Ectodermal cell (in vitro differentiated cells): ENCODE results near the gene AP1S2. TPM values are rescaled to one million over a fixed set of nuclear protein-coding genes. Genes with fewer than 3 reads are reported as not detected.
"Not testable (repeated sequence)": the region's sequence is repeated elsewhere in the genome, so short reads cannot be mapped to it uniquely, and the experiment has no call there.

Experiments used
- H3K27ac ChIP-seq: 2 replicates; pipeline ENCODE4 v1.7.0; 2013; ENCODE audit warnings: mild to moderate bottlenecking, low read depth, low read length; ENCODE audit not compliant: insufficient read depth, poor library complexity, severe bottlenecking
- H3K27me3 ChIP-seq: 2 replicates; pipeline ENCODE4 v1.7.0; 2013; ENCODE audit warnings: mild to moderate bottlenecking, low read length; ENCODE audit not compliant: insufficient read depth, control insufficient read depth, poor library complexity, severe bottlenecking
- H3K36me3 ChIP-seq: one replicate; pipeline ENCODE4 v1.7.0; 2013; ENCODE audit warnings: low read length; ENCODE audit not compliant: control insufficient read depth, insufficient read depth
- H3K4me1 ChIP-seq: one replicate; pipeline ENCODE4 v1.7.0; 2013; ENCODE audit warnings: low read length; ENCODE audit not compliant: control insufficient read depth, insufficient read depth
- H3K4me3 ChIP-seq: 2 replicates; pipeline ENCODE4 v1.7.0; 2013; ENCODE audit warnings: low read depth, low read length, control low read depth; ENCODE audit not compliant: insufficient read depth
- H3K9me3 ChIP-seq: 2 replicates; pipeline ENCODE4 v1.7.0; 2013; ENCODE audit warnings: mild to moderate bottlenecking, low read length, moderate library complexity; ENCODE audit not compliant: control insufficient read depth
- WGBS, 2 experiments: methylation state at CpG; one replicate each; pipeline ENCODE4 v1.1.7; 2013; ENCODE audit warnings: missing lambda C conversion rate in 2 of 2; 5-methylcytosine and 5-hydroxymethylcytosine counted together
- polyA plus RNA-seq, 4 experiments: library from polyadenylated mRNA; stranded (reverse); fragments of 50-300 nt; gene quantifications; one replicate each; pipeline ENCODE4 v1.2.3, GENCODE V29; 2013

Gene AP1S2
- 154 TPM for polyA plus RNA-seq (2013, experiment 1 of 4)
- 178 TPM for polyA plus RNA-seq (2013, experiment 2 of 4)
- polyA plus RNA-seq (2013, experiment 3 of 4), result 136 TPM
- polyA plus RNA-seq (2013, experiment 4 of 4), result 160 TPM

- WGBS, 2 experiments, result 0% methylated on average over 85 of the region's 85 CpGs
Measured at GRCh38 chrX:15854712-15855567, at the start of gene AP1S2. TSS of gene AP1S2 (minus strand) at chrX:15854813. CDS start at chrX:15852524, 2,289 bp downstream.

GRCh38 chrX:15903186-15903681, 48.6 kb upstream of the AP1S2 start:
- Histone ChIP-seq H3K4me1 (no peaks in the 10 kb centered on the region), H3K36me3 (no peaks in the 10 kb centered on the region)
- WGBS, 2 experiments, result 83 to 91% methylated on average over 3 to 5 of the region's 5 CpGs

More at GRCh38 chrX:15854712-15855567, at the start of gene AP1S2:
- H3K4me1 ChIP-seq, result no peaks in the 10 kb centered on the region
- peak within 1 kb of the TSS; percentile 66 for H3K4me3 ChIP-seq
- no peaks in the 10 kb centered on the region for H3K27me3 ChIP-seq
- peak within 1 kb of the TSS; percentile 74 for H3K27ac ChIP-seq
- H3K9me3 ChIP-seq, result no peaks in the 10 kb centered on the region
- no peaks in the 10 kb centered on the region for H3K36me3 ChIP-seq

GRCh38 chrX:15895334-15895733, 40.7 kb upstream of the AP1S2 start:
- no peaks in the 10 kb centered on the region for H3K4me1 ChIP-seq
- no peak overlapping the region for H3K4me3 ChIP-seq
- no peaks in the 10 kb centered on the region for H3K27me3 ChIP-seq
- no peaks in the 10 kb centered on the region for H3K36me3 ChIP-seq
- 92 to 94% methylated on average over 4 of the region's 4 CpGs for WGBS, 2 experiments
- H3K27ac ChIP-seq, result no peak overlapping the region
- no peaks in the 10 kb centered on the region for H3K9me3 ChIP-seq

More at GRCh38 chrX:15903186-15903681, 48.6 kb upstream of the AP1S2 start:
- H3K9me3 ChIP-seq, result no peaks in the 10 kb centered on the region
- no peak overlapping the region for H3K27ac ChIP-seq
- H3K4me3 ChIP-seq, result no peak overlapping the region
- H3K27me3 ChIP-seq, result no peaks in the 10 kb centered on the region

- H3K4me3 ChIP-seq, result no peak overlapping the region
- H3K9me3 ChIP-seq, result no peaks in the 10 kb centered on the region
- H3K27ac ChIP-seq, result no peak overlapping the region
- no peaks in the 10 kb centered on the region for H3K4me1 ChIP-seq
- no peaks in the 10 kb centered on the region for H3K27me3 ChIP-seq
- WGBS, 2 experiments, result 82 to 89% methylated on average over 2 to 3 of the region's 3 CpGs
- H3K36me3 ChIP-seq, result no peaks in the 10 kb centered on the region
Measured at GRCh38 chrX:15894724-15895123, 40.1 kb upstream of the AP1S2 start.

- 100% methylated on average over 2 of the region's 2 CpGs; no CpG with 5 or more reads in 1 of the 2 experiments for WGBS, 2 experiments
- Histone ChIP-seq H3K36me3 (no peaks in the 10 kb centered on the region), H3K27me3 (no peaks in the 10 kb centered on the region), H3K4me3 (no peak overlapping the region), H3K27ac (no peak overlapping the region), H3K4me1 (no peaks in the 10 kb centered on the region), H3K9me3 (no peaks in the 10 kb centered on the region)
Measured at GRCh38 chrX:15890463-15890862, 35.9 kb upstream of the AP1S2 start.

GRCh38 chrX:15888062-15888461, 33.4 kb upstream of the AP1S2 start:
- Histone ChIP-seq H3K4me1 (no peaks in the 10 kb centered on the region), H3K4me3 (no peak overlapping the region), H3K27me3 (no peaks in the 10 kb centered on the region), H3K36me3 (no peaks in the 10 kb centered on the region), H3K9me3 (no peaks in the 10 kb centered on the region), H3K27ac (no peak overlapping the region)
- WGBS, 2 experiments, result 81 to 89% methylated on average over 5 of the region's 5 CpGs

- 96% methylated on average over 3 of the region's 3 CpGs for WGBS, 2 experiments
- no peaks in the 10 kb centered on the region for H3K4me1 ChIP-seq
- no peaks in the 10 kb centered on the region for H3K9me3 ChIP-seq
- no peak overlapping the region for H3K4me3 ChIP-seq
- H3K36me3 ChIP-seq, result no peaks in the 10 kb centered on the region
- H3K27ac ChIP-seq, result no peak overlapping the region
- no peaks in the 10 kb centered on the region for H3K27me3 ChIP-seq
Measured at GRCh38 chrX:15883540-15883863, 28.9 kb upstream of the AP1S2 start.

GRCh38 chrX:15882704-15883539, 28.3 kb upstream of the AP1S2 start:
- Histone ChIP-seq H3K4me1 (no peaks in the 10 kb centered on the region), H3K27me3 (no peaks in the 10 kb centered on the region), H3K27ac (no peak overlapping the region), H3K9me3 (no peaks in the 10 kb centered on the region), H3K36me3 (no peaks in the 10 kb centered on the region), H3K4me3 (no peak overlapping the region)
- WGBS, 2 experiments, result 88 to 91% methylated on average over 5 of the region's 5 CpGs

GRCh38 chrX:15881381-15881897, 26.8 kb upstream of the AP1S2 start:
- Histone ChIP-seq H3K27ac (no peak overlapping the region), H3K4me3 (no peak overlapping the region), H3K27me3 (no peaks in the 10 kb centered on the region), H3K4me1 (no peaks in the 10 kb centered on the region), H3K9me3 (no peaks in the 10 kb centered on the region), H3K36me3 (no peaks in the 10 kb centered on the region)
- 83 to 84% methylated on average over 2 of the region's 2 CpGs for WGBS, 2 experiments

GRCh38 chrX:15877914-15878313, 23.3 kb upstream of the AP1S2 start:
- WGBS, 2 experiments, result 79 to 83% methylated on average over 1 of the region's 1 CpG
- not testable (repeated sequence) for H3K4me1 ChIP-seq, H3K27me3 ChIP-seq, H3K36me3 ChIP-seq, H3K9me3 ChIP-seq, H3K4me3 ChIP-seq, H3K27ac ChIP-seq
